ENCODE results near the gene OR51A2. TPM values are rescaled to one million over a fixed set of nuclear protein-coding genes. Genes with fewer than 3 reads are reported as not detected.

Gene OR51A2
- total RNA-seq, 1 donor from 2014 or later, result not detected

DNA sequence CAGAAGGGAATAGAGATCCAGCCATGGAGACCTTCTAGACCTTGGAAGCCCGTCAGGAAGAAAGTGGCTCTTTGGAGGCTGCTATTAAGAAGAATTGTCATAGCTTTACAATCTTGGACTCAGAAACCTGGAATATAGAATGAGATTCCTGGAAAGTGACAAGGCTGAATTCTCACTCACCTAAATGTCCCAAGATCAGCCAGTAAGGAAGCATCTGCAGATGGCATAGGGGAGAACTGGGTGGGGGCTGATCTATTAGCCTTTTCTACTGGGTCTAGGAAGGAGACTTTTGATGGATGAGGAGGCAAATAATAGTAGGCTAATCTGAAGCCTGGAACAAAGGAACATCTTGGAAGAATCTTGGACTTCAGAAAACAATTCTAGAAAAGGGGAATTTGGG, 31.3 kb downstream of the OR51A2 start, which contains the start of gene OR51G1:
TSS of gene OR51G1 (minus strand) at position 101 of the 400 bp plus-strand sequence. CDS start at position 101, 0 bp downstream.
- Mint-ChIP-seq H3K36me3 (ENCODE audit: low read depth) (no peaks in the 10 kb centered on the region), H3K4me3 (ENCODE audit: unreplicated experiment) (no peak within 1 kb of the TSS), H3K27ac (ENCODE audit: unreplicated experiment) (no peak within 1 kb of the TSS), H3K9me3 (ENCODE audit: low read depth) (no peaks in the 10 kb centered on the region), H3K4me1 (ENCODE audit: low read depth) (no peaks in the 10 kb centered on the region), H3K27me3 (ENCODE audit: low read depth) (peaks cover 13% of the 10 kb centered on the region)
- no peak for TF ChIP-seq CTCF (IDR thresholded peaks at IDR 0.05)
- DNase-seq (ENCODE audit: low spot score), result no peak

GRCh38 chr11:4922304-4922703, 33.2 kb downstream of the OR51A2 start:
- no peak overlapping the region for H3K4me3 Mint-ChIP-seq (ENCODE audit: unreplicated experiment)
- no peaks in the 10 kb centered on the region for H3K4me1 Mint-ChIP-seq (ENCODE audit: low read depth)
- H3K36me3 Mint-ChIP-seq (ENCODE audit: low read depth), result no peaks in the 10 kb centered on the region
- H3K27me3 Mint-ChIP-seq (ENCODE audit: low read depth), result peaks cover 19% of the 10 kb centered on the region
- DNase-seq (ENCODE audit: low spot score), result no peak
- TF ChIP-seq CTCF (IDR thresholded peaks at IDR 0.05), result no peak
- no peaks in the 10 kb centered on the region for H3K9me3 Mint-ChIP-seq (ENCODE audit: low read depth)
- no peak overlapping the region for H3K27ac Mint-ChIP-seq (ENCODE audit: unreplicated experiment)

GRCh38 chr11:4921796-4922195, 33.7 kb downstream of the OR51A2 start:
- Mint-ChIP-seq H3K4me3 (ENCODE audit: unreplicated experiment) (no peak overlapping the region), H3K36me3 (ENCODE audit: low read depth) (no peaks in the 10 kb centered on the region), H3K4me1 (ENCODE audit: low read depth) (no peaks in the 10 kb centered on the region), H3K9me3 (ENCODE audit: low read depth) (no peaks in the 10 kb centered on the region), H3K27me3 (ENCODE audit: low read depth) (peaks cover 19% of the 10 kb centered on the region), H3K27ac (ENCODE audit: unreplicated experiment) (no peak overlapping the region)
- TF ChIP-seq CTCF (IDR thresholded peaks at IDR 0.05), result no peak
- no peak for DNase-seq (ENCODE audit: low spot score)

DNA sequence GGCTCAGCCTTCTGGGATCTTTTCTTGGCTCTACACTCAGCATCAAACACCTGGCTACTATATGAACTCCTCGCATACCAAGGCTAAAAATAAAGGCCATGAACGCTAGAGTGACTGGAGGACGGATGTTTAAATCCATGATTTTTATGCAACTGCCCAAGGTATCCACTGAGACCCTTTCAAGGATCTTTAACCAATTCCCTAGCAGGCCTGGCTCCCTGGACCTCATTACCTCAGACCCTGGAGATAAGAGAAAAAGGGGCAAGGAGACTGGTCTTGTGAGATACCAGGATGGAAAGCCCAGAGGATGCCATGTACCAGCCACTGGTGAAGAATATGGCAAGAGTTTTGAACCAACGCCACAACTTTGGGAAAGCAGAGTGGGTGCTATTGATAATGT, 36.3 kb downstream of the OR51A2 start, which contains the start of gene OR51G2:
TSS of gene OR51G2 (minus strand) at position 101 of the 400 bp plus-strand sequence. CDS start 3,687 bp downstream, outside the sequence.
- Mint-ChIP-seq H3K4me1 (ENCODE audit: low read depth) (no peaks in the 10 kb centered on the region), H3K27me3 (ENCODE audit: low read depth) (peaks cover 15% of the 10 kb centered on the region)

DNA sequence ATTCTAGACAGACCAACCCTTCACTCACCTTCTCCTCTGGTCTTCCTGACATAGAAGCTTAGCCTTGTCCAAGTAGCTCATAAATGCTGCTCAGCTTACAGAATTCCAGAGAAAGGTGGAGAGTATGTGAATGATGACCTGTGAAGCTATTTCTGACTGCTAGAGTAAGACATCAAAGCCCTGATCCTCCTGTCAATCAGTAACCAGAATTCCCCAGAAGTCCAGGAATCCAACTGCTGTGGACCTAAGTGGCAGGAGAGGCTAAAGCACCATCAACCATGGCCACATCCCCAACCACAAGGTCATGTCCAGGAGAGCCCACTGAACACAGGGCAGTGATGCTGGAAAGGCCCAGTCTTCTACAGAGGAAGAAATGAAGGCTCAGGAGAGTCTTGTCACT, 38.9 kb downstream of the OR51A2 start:
- H3K9me3 Mint-ChIP-seq (ENCODE audit: low read depth), result no peaks in the 10 kb centered on the region
- no peak overlapping the region for H3K27ac Mint-ChIP-seq (ENCODE audit: unreplicated experiment)

More for the DNA sequence above, 36.3 kb downstream of the OR51A2 start, which contains the start of gene OR51G2:
- H3K9me3 Mint-ChIP-seq (ENCODE audit: low read depth), result no peaks in the 10 kb centered on the region
- no peak for TF ChIP-seq CTCF (IDR thresholded peaks at IDR 0.05)
- DNase-seq (ENCODE audit: low spot score), result no peak
- H3K4me3 Mint-ChIP-seq (ENCODE audit: unreplicated experiment), result no peak within 1 kb of the TSS
- peaks cover 1% of the 10 kb centered on the region for H3K36me3 Mint-ChIP-seq (ENCODE audit: low read depth)
- H3K27ac Mint-ChIP-seq (ENCODE audit: unreplicated experiment), result no peak within 1 kb of the TSS

More for the DNA sequence above, 38.9 kb downstream of the OR51A2 start:
- DNase-seq (ENCODE audit: low spot score), result no peak
- no peaks in the 10 kb centered on the region for H3K4me1 Mint-ChIP-seq (ENCODE audit: low read depth)
- no peak overlapping the region for H3K4me3 Mint-ChIP-seq (ENCODE audit: unreplicated experiment)
- peaks cover 15% of the 10 kb centered on the region for H3K27me3 Mint-ChIP-seq (ENCODE audit: low read depth)
- peaks cover 1% of the 10 kb centered on the region for H3K36me3 Mint-ChIP-seq (ENCODE audit: low read depth)
- no peak for TF ChIP-seq CTCF (IDR thresholded peaks at IDR 0.05)

Other genes with a start within 250 kb of the OR51A2 start
- not detected in 3 replicates for gene OR51F1, start 185.8 kb downstream of the OR51A2 start, total RNA-seq
- gene OR52R1, start 151.3 kb downstream of the OR51A2 start, total RNA-seq, result not detected in 3 replicates
- not detected in 3 replicates for gene OR51F2, start 134.4 kb downstream of the OR51A2 start, total RNA-seq
- not detected in 3 replicates for gene OR51S1, start 106.5 kb downstream of the OR51A2 start, total RNA-seq
- not detected in 3 replicates for gene OR51T1, start 73.8 kb downstream of the OR51A2 start, total RNA-seq
- gene OR51A7, start 51.9 kb downstream of the OR51A2 start, total RNA-seq, result not detected in 3 replicates
- gene OR51G2, start 36.4 kb downstream of the OR51A2 start, total RNA-seq, result not detected in 3 replicates
- gene OR51G1, start 31.4 kb downstream of the OR51A2 start, total RNA-seq, result not detected in 3 replicates
- gene OR51A4, start 8.1 kb downstream of the OR51A2 start, total RNA-seq, result not detected in 3 replicates
- gene OR51L1, start 39.1 kb upstream of the OR51A2 start, total RNA-seq, result not detected in 3 replicates
- gene OR52J3, start 90.8 kb upstream of the OR51A2 start, total RNA-seq, result not detected in 3 replicates
- gene OR52E2, start 103.9 kb upstream of the OR51A2 start, total RNA-seq, result not detected in 3 replicates
- gene OR52E1, start 113.9 kb upstream of the OR51A2 start, total RNA-seq, result not detected in 3 replicates
- gene OR52A5, start 182.6 kb upstream of the OR51A2 start, total RNA-seq, result not detected in 3 replicates
- gene OR52A1, start 199.0 kb upstream of the OR51A2 start, total RNA-seq, result not detected in 3 replicates
- not detected in 3 replicates for gene OR51V1, start 245.0 kb upstream of the OR51A2 start, total RNA-seq

All from chondrocyte (in vitro differentiated cells).